ENCODE data around the gene MOB2. TPM values are rescaled to one million over a fixed set of nuclear protein-coding genes. Genes with fewer than 3 reads are reported as not detected.
A peak's percentile ranks its signal among the peaks of the same experiment; 100 is the strongest.

MOB2 gene
- total RNA-seq, 1 donor from 2014 or later = 29.0 TPM

DNA sequence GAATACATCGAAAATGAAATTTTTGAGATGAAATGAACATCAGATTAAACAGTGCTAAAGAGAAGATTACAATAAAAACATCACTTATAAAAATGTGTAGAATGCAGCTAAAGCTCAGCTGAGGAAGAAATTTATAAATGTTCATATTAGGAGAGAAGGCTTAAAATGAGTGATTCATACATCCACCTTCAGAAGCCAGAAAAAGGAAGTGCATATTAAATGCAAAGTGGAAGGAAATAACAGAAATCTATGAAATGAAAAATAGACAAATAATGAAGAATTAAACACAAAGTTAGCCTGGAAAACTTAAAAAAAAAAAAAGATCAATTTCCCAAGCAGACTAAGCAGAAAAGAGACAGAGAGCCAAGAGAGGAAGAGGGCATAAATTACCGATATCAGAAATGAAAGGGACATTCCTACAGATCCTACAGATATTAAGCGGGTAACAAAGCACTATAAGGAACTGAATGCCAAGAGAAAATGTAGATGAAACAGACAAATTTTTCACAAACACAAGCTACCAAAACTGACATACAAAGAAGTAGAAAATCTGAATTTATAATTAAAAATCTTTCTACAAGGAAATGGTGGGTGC, 7.2 kb upstream of the MOB2 start:
- DNase-seq = no peak
- Mint-ChIP-seq H3K36me3 (ENCODE audit: unreplicated experiment) (peaks cover 19% of the 10 kb centered on the region), H3K27ac (ENCODE audit: unreplicated experiment) (no peak overlapping the region), H3K4me3 (ENCODE audit: unreplicated experiment) (no peak overlapping the region), H3K4me1 (ENCODE audit: low read depth, unreplicated experiment) (peaks cover 4% of the 10 kb centered on the region), H3K9me3 (ENCODE audit: unreplicated experiment) (peaks cover 2% of the 10 kb centered on the region), H3K27me3 (ENCODE audit: unreplicated experiment) (peaks cover 3% of the 10 kb centered on the region)
- TF ChIP-seq, protein P1, sequence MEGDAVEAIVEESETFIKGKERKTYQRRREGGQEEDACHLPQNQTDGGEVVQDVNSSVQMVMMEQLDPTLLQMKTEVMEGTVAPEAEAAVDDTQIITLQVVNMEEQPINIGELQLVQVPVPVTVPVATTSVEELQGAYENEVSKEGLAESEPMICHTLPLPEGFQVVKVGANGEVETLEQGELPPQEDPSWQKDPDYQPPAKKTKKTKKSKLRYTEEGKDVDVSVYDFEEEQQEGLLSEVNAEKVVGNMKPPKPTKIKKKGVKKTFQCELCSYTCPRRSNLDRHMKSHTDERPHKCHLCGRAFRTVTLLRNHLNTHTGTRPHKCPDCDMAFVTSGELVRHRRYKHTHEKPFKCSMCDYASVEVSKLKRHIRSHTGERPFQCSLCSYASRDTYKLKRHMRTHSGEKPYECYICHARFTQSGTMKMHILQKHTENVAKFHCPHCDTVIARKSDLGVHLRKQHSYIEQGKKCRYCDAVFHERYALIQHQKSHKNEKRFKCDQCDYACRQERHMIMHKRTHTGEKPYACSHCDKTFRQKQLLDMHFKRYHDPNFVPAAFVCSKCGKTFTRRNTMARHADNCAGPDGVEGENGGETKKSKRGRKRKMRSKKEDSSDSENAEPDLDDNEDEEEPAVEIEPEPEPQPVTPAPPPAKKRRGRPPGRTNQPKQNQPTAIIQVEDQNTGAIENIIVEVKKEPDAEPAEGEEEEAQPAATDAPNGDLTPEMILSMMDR (IDR thresholded peaks at IDR 0.05; ENCODE audit: partially characterized antibody, unreplicated experiment) = no peak

DNA sequence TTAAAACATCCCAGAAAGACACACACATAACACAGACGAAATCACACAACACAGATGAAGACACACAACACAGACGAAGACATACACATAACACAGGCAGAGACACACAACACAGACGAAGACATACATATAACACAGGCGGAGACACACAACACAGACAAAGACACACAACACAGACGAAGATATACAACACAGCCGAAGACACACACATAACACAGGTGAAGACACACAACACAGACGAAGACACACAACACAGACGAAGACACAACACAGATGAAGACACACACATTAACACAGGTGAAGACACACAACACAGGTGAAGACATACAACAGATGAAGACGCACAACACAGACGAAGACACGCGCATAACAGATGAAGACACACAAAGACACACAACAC, 4.8 kb upstream of the MOB2 start:
- Mint-ChIP-seq H3K36me3 (ENCODE audit: unreplicated experiment) (peaks cover 12% of the 10 kb centered on the region), H3K27ac (ENCODE audit: unreplicated experiment) (no peak overlapping the region), H3K4me3 (ENCODE audit: unreplicated experiment) (no peak overlapping the region), H3K4me1 (ENCODE audit: low read depth, unreplicated experiment) (peaks cover 13% of the 10 kb centered on the region), H3K9me3 (ENCODE audit: unreplicated experiment) (peaks cover 2% of the 10 kb centered on the region), H3K27me3 (ENCODE audit: unreplicated experiment) (peaks cover 4% of the 10 kb centered on the region)
- no peak for DNase-seq
- TF ChIP-seq, protein P1 (IDR thresholded peaks at IDR 0.05; ENCODE audit: partially characterized antibody, unreplicated experiment) = no peak

DNA sequence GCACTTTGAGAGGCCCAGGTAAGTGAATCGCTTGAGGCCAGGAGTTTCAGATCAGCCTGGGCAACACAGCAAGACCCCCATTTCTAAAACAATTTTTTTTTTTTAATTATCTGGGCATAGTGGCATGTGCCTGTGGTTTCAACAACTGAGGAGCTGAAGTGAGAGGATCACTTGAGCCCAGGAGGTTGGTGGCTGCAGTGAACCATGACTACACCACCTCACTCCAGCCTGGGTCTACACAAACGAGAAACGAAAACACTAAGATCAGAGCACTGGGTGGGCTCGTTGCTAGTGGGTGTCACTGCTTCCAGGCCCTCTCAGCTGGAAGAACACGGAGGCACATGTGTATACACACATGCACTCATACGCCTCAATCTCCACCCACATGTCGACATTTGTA, 4.1 kb upstream of the MOB2 start:
- no peak overlapping the region for H3K27ac Mint-ChIP-seq (ENCODE audit: unreplicated experiment)
- DNase-seq = no peak
- TF ChIP-seq, protein P1 (IDR thresholded peaks at IDR 0.05; ENCODE audit: partially characterized antibody, unreplicated experiment) = no peak
- H3K4me3 Mint-ChIP-seq (ENCODE audit: unreplicated experiment) = no peak overlapping the region
- peaks cover 4% of the 10 kb centered on the region for H3K27me3 Mint-ChIP-seq (ENCODE audit: unreplicated experiment)
- peaks cover 14% of the 10 kb centered on the region for H3K4me1 Mint-ChIP-seq (ENCODE audit: low read depth, unreplicated experiment)
- H3K36me3 Mint-ChIP-seq (ENCODE audit: unreplicated experiment) = peaks cover 6% of the 10 kb centered on the region
- H3K9me3 Mint-ChIP-seq (ENCODE audit: unreplicated experiment) = peaks cover 3% of the 10 kb centered on the region

DNA sequence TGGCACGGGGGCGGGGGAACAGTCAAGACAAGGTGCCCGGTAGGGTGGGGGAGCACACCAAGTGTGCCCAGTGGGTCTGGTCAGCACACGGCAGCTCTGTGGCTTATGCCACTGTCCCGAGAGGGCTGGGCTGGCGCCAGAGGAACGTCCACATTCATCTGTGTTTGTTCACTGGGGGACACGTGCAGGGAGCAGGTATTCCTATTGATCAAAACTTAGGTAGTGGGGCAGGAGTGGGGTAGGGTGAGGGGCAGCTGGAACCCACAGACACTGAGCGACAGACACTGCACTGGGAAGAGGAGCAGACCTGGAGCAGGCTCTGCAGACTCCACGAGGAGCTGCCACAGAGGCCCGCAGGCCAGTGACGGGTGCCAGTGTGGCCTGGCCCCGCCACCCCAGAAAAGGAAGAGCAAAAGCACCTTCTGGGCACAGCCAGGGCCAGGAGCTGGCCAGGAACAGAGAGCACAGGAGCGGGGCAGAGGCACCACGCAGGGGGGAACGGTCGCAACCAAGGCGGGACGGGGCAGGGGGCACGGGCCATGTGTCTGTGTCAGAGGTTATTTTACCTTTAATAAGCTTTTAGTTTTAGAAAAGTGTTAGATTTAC, 2.1 kb upstream of the MOB2 start:
- TF ChIP-seq, protein P1 (IDR thresholded peaks at IDR 0.05; ENCODE audit: partially characterized antibody, unreplicated experiment) = no peak
- H3K27me3 Mint-ChIP-seq (ENCODE audit: unreplicated experiment) = peaks cover 4% of the 10 kb centered on the region
- DNase-seq = no peak

DNA sequence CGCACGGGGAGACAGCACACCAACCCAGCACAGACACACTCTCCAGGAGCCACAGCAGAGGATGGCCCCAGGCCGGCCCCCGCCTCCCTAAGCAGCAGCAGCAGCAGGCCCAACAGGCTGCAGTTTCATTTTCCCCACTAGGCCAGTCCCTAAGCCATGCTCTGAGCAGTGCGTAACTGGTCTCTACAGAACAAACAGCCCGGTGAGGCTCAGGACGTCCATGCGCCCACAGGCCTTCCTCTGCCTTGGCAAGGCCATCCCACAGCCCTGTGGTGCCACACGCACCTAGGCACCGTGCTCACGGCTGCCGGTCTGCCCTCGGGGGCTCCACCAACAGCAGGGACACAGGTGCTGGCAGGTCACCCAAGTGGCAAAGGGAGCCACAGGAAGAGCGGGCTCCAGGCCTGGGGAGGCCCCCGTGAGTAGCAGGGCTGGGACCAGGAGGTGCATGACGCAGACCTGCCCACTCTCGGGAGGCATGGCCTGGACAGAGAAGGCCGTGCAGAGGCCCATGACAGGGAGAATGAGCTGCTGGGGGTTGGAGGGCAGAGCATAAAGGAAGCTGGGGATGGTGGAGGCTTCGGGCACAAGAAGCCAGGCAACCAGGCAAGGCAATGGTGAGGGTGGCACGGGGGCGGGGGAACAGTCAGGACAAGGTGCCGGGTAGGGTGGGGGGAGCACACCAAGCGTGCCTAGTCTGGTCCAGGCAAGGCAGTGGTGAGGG, 1.4 kb upstream of the MOB2 start:
- peaks cover 4% of the 10 kb centered on the region for H3K27me3 Mint-ChIP-seq (ENCODE audit: unreplicated experiment)
- peaks cover 4% of the 10 kb centered on the region for H3K9me3 Mint-ChIP-seq (ENCODE audit: unreplicated experiment)
- TF ChIP-seq, protein P1 (IDR thresholded peaks at IDR 0.05; ENCODE audit: partially characterized antibody, unreplicated experiment) = no peak
- no peak for DNase-seq
- H3K27ac Mint-ChIP-seq (ENCODE audit: unreplicated experiment) = peak overlapping the region; percentile 70
- no peak overlapping the region for H3K4me3 Mint-ChIP-seq (ENCODE audit: unreplicated experiment)
- peaks cover 18% of the 10 kb centered on the region for H3K4me1 Mint-ChIP-seq (ENCODE audit: low read depth, unreplicated experiment)
- no peaks in the 10 kb centered on the region for H3K36me3 Mint-ChIP-seq (ENCODE audit: unreplicated experiment)

More for the DNA sequence above, 2.1 kb upstream of the MOB2 start:
- Mint-ChIP-seq H3K4me1 (ENCODE audit: low read depth, unreplicated experiment) (peaks cover 18% of the 10 kb centered on the region), H3K9me3 (ENCODE audit: unreplicated experiment) (peaks cover 4% of the 10 kb centered on the region), H3K27ac (ENCODE audit: unreplicated experiment) (no peak overlapping the region), H3K36me3 (ENCODE audit: unreplicated experiment) (no peaks in the 10 kb centered on the region), H3K4me3 (ENCODE audit: unreplicated experiment) (no peak overlapping the region)

Data from glutamatergic neuron (in vitro differentiated cells).